Gastroesophageal sphincter (tissue), 3 donors: Measurements from ENCODE around the gene PIWIL4.

Experiments used
- CTCF ChIP-seq, 4 experiments: fragments of 200-600 bp in 2 of 4; fragments of 450-650 bp in 2 of 4; sonication (generic) in 1 of 4; IDR thresholded peaks; one replicate each; pipeline ENCODE4 v1.5.1; 2017 to 2019; ENCODE audit warnings: antibody characterized with exemption in 4 of 4, mild to moderate bottlenecking in 2 of 4, moderate library complexity in 2 of 4
- POLR2A ChIP-seq, 2 donors: fragments of 450-650 bp; IDR thresholded peaks; one replicate each; pipeline ENCODE4 v1.6.1; 2017; ENCODE audit warnings: antibody characterized with exemption in 2 of 2, mild to moderate bottlenecking in 2 of 2, moderate library complexity in 1 of 2

DNA sequence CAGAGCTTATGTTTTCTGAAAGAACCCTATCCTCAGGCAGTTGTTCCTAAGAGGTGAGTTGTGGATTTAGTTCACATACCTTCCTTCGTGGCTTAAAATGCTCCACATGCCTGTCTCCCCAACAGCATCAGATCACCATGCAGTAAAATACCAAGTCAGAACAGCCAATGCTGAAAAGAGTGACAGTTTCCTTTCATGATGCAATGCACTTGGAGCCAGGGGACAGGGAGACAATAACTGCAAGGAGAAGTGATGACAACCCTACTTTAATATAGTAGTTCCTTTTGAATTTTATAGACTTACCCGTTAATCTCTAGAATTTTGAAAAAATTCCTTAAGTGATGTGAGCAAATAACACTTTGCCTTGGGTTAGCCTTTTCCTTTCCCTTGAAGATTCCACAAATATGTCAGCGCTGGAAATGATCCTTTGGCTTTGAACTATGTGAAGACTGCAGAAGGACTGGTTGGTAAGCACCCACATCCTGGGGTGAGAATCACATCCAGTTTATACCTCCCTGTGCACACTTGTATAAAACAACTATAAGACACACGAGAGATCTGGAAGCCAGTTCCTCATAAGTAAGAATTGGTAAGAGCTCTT is 71.2 kb downstream of the PIWIL4 start:
- TF ChIP-seq POLR2A (IDR thresholded peaks at IDR 0.05) (no peak), CTCF (IDR thresholded peaks at IDR 0.05) (no peak)
